Measurements from ENCODE around the gene MSRB1.
A peak's percentile ranks its signal among the peaks of the same experiment; 100 is the strongest.

Gene MSRB1

GRCh38 chr16:1973461-1974156 lies 30.6 kb upstream of the MSRB1 start:
- no peak overlapping the region for H3K4me3 ChIP-seq (ENCODE audit: low read length)
- no peak for TF ChIP-seq ZNF274 (IDR thresholded peaks at IDR 0.05; ENCODE audit: low read depth, low read length)

GRCh38 chr16:1972490-1972877 lies 29.5 kb upstream of the MSRB1 start:
- no peak for TF ChIP-seq ZNF274 (IDR thresholded peaks at IDR 0.05; ENCODE audit: low read depth, low read length)
- H3K4me3 ChIP-seq (ENCODE audit: low read length): peak overlapping the region; percentile 85

- peak within 1 kb of the TSS; percentile 85 for H3K4me3 ChIP-seq (ENCODE audit: low read length)
- no peak for TF ChIP-seq ZNF274 (IDR thresholded peaks at IDR 0.05; ENCODE audit: low read depth, low read length)
Observed at GRCh38 chr16:1971796-1972489, 28.9 kb upstream of the MSRB1 start, which contains the start of gene TBL3. Gene TBL3 (plus strand): TSS chr16:1972053. CDS start chr16:1972165, 112 bp downstream.

GRCh38 chr16:1968146-1968953 lies 25.4 kb upstream of the MSRB1 start:
- no peak for TF ChIP-seq ZNF274 (IDR thresholded peaks at IDR 0.05; ENCODE audit: low read depth, low read length)
- H3K4me3 ChIP-seq (ENCODE audit: low read length): no peak overlapping the region

- no peak for TF ChIP-seq ZNF274 (IDR thresholded peaks at IDR 0.05; ENCODE audit: low read depth, low read length)
- peak within 1 kb of the TSS; percentile 95 for H3K4me3 ChIP-seq (ENCODE audit: low read length)
Observed at GRCh38 chr16:1966460-1966859, 23.5 kb upstream of the MSRB1 start, which contains the start of gene RNF151. Gene RNF151 (plus strand): TSS chr16:1966856. CDS start chr16:1966882, 26 bp downstream.

GRCh38 chr16:1965396-1966001 lies 22.5 kb upstream of the MSRB1 start:
- no peak for TF ChIP-seq ZNF274 (IDR thresholded peaks at IDR 0.05; ENCODE audit: low read depth, low read length)
- peak overlapping the region; percentile 95 for H3K4me3 ChIP-seq (ENCODE audit: low read length)

GRCh38 chr16:1964506-1965395 lies 21.8 kb upstream of the MSRB1 start, which contains the start of gene RPS2:
Gene RPS2 (minus strand): TSS chr16:1964826. CDS start chr16:1964625, 201 bp downstream.
- peak within 1 kb of the TSS; percentile 95 for H3K4me3 ChIP-seq (ENCODE audit: low read length)
- no peak for TF ChIP-seq ZNF274 (IDR thresholded peaks at IDR 0.05; ENCODE audit: low read depth, low read length)

- peak overlapping the region; percentile 95 for H3K4me3 ChIP-seq (ENCODE audit: low read length)
- no peak for TF ChIP-seq ZNF274 (IDR thresholded peaks at IDR 0.05; ENCODE audit: low read depth, low read length)
Observed at GRCh38 chr16:1963806-1964505, 21.0 kb upstream of the MSRB1 start.

- H3K4me3 ChIP-seq (ENCODE audit: low read length): peak overlapping the region; percentile 95
Observed at GRCh38 chr16:1962161-1963153, 19.5 kb upstream of the MSRB1 start.

- no peak for TF ChIP-seq ZNF274 (IDR thresholded peaks at IDR 0.05; ENCODE audit: low read depth, low read length)
- no peak overlapping the region for H3K4me3 ChIP-seq (ENCODE audit: low read length)
Observed at GRCh38 chr16:1961651-1962067, 18.7 kb upstream of the MSRB1 start.

Measured in GM08714 (cell line).